GM21528 (cell line): ENCODE data around the gene TIMM21.
A peak's percentile ranks its signal among the peaks of the same experiment; 100 is the strongest.

Source experiments
- ATAC-seq: cut with Tn5 transposase; IDR thresholded peaks from one replicate; pipeline ENCODE4 v1.9.1; 2021; ENCODE audit warnings: mild to moderate bottlenecking, moderate library complexity; ENCODE audit not compliant: unreplicated experiment, low FRiP score

The TIMM21 gene

DNA sequence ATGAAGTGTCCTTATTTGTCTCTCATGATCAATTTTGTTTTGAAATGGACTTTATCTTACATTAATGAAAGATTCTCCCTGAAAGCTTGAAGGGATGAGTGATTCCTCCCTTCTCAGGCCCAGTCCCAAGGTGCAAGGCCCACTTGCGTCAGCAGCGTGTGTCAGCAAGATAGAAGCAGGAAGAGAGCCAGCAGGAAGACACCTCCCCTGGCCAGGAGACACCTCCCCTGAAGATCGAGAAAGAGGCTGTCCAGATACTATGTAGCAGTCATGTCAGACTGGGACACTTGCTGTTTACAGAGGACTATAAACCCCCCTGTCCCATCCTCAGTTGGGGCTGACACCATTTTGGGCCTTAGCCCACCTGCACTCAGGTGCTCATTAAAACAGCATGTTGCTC, 38.3 kb downstream of the TIMM21 start:
- ATAC-seq: no peak

DNA sequence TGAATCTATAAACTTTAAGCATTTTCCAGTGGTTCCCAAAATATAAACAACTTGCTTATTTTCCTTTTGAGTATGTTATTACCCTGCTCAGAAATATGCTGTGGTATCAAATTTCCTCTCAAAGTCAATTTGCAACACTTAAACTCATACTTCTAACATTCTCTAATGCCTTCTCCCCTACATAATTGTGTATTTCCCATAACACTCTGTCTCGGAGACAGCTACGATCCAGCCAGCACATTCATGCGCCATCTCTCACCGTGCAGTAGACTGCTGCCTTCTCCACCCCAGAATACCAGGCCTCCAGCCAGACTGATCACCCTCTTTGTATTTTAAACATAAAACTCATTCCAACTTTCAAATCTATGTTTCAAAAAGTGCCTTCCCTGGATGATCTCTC, 41.8 kb downstream of the TIMM21 start:
- ATAC-seq: no peak

DNA sequence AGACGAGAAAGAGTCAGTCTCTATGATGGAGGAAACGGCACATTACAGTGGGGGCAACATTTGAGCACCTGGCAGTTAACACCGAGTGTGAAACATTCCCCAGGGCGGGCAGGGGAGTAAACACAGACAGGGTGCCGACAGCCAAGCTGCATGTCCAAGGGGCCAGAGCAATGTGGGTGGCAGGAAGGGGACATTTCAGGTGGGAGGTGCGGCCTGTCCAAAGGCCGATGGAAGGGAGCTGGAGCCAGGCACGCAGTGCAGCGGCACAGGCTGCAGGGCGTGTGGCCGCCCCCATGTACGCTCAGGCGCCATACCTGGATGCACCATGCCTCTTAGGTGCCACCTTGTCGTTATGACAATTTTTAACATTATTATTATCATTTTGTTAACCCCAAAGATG, 43.3 kb downstream of the TIMM21 start:
- no peak for ATAC-seq

DNA sequence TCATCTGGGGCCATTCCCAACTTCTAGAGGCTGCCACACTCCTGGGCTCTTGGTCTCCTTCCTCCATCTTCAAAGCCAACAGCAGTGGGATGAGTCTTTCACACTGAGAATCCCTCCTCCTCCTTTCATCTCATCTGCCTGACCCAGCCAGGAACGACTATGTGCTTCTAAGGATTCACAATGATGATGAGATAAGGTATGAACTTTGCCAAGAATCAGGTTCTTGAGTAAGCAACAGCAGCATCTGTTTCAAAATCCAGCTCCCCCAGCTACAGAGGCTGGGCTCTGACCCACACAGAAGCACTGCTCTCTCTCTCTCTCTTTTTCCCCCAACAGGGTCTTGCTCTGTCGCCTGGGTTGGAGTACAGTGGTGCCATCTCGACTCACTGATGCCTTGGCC, 46.4 kb downstream of the TIMM21 start:
- no peak for ATAC-seq

DNA sequence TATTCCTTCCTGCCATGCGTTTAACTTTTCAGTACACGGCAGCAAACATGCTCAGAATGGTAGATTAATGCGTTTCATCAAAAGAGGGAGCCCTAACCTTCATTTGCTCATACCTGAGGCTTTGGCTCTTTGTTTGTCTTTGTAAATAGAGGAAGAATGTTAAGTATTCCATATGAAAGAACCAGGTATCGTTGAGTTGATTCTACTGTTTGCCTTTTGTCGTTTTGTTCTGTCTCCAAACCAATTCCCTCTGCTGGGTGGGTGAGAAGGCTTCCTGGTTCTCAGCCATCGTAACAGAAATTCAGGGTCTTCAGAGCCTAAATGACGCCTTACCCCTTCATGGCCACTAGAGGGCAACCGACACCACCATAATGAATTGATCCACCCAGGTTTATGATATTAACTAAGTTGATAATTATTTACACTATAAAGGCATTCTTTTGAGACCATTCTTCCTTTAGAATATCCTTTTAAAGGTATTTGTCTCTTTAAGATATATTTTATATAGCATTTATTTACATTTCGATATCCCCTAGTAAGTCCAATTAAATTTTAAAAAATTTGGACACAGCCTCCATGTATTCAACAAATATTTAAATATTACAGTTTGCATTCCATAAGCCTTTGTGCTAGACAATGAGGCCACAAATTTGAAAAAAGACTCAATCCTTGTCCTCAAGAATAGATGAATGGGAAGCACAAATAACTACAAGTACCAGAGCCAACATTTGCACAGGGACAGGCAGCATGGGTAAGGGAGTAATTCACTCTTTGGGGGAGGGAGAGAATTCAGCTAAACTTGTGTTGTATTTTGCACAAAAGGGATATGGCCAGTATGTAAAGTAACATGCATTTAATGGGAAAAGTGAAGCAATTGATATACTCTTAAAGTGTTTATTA, 48.1 kb downstream of the TIMM21 start:
- peak; percentile 85 for ATAC-seq

DNA sequence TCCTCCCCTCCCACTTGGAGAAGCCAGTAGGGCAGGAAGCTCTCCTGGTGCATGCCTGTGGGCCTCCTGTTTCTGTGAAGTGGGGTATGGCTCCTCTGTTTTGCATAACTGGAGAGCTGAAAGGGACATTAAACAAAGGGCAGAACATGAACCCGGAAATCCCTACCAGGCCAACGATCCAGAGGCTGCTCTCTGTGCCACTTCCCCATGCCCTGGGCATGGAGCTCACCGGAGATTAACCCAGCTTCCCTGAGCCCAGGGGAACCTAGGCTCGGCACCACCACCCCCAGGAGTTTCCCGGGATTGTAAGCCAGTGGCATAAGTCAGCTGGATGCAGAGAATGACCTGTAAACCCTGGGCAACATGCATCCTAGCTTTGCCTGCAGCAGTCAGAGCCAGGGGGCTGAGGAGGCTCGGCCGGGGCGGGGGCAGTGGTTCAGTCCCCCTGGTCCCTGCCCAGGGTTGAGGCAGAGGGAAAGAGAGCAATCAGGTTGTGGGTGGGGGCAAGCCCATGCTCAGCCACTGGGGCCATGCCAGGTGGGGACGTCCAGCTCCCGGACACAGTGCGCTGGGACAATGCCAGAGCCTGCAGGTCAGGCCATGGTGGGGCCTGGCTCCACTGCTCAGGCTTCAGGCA, 49.5 kb downstream of the TIMM21 start:
- ATAC-seq: no peak

DNA sequence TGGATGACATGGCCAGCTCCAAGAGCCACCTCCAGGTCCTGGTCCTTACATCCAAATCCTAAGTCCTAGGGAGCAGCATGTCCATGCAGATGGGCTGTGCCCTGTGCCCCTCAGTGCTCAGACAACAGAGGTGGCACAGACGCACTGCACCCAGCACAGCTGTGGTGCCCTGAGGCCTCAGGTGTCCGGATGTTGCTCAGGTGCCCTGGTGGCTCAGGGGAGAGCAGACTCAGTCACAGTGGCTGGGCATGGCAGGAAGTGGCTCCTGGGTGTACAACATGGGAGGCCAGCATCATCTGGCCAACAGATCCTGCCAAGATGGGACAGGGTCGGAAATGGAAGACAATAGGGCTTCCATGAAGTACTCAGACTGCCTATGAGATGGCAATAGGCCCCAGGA, 50.1 kb downstream of the TIMM21 start:
- no peak for ATAC-seq

DNA sequence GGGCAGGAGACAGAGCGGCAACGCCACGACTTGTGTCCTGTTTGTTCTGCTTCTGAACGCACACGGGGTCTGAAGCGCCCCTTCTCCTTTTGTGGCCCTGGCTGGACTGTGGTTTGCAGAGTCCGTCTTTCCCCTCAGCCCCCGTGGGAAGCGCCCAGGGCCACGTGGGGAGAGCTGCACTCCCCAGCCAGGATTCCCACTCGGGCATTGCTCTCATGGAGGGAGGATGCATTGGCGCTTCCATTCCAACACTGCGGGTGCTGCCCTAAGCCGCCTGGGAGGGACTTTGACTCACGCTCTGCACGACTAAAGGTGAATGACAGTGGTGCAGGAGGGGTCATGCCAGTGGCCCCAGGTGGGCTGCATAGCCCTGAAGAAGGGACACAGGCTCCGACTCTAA, 52.5 kb downstream of the TIMM21 start:
- ATAC-seq: no peak

DNA sequence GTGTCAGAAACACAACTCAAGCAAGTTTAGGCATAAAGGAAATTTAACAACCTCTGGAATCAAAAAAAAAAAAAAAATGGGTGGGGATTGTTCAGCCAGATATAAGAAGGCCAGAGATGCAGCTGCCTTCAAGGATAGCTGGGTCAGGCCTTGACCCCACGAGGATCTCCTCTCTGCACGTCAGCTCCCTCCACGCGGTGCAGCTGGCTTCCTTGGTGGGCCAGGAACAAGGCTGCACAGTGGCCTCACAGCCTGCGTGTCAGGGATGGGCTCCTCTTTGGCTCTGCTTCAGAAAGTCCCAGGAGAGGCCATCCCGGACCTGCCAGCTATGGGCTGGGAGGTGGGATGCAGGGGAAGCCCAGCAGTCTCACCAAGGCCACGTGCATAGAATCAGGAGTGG, 55.5 kb downstream of the TIMM21 start:
- ATAC-seq: no peak

DNA sequence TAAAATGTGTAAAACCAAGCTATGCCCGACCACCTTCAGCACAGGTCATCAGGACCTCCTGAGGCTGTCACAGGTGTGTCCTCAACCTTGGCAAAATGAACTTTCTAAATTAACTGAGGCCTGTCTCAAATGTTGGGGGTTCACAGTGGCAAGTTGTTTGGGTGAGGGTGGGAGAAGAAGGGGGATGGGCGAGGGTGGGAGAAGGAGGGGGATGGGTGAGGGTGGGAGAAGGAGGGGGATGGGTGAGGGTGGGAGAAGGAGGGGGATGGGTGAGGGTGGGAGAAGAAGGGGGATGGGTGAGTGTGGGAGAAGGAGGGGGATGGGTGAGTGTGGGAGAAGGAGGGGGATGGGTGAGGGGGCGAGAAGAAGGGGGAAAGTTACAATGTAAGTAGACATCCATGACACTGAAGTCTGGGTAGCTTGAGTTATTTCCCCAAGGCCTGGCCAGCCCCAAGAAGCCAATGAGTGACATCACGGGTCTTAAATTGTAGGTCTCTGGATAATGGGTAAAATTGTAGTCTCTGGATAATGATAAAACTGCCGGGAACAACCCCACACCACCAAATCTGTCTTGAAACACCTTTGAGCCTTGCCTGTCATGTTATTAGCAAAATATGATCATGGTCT, 56.3 kb downstream of the TIMM21 start:
- ATAC-seq: no peak
